Uterus (tissue), 2 donors: ENCODE data around the gene SHH.

Source experiments
- CTCF ChIP-seq, 4 experiments: fragments of 200-600 bp in 2 of 4; fragments of 450-650 bp in 2 of 4; sonication (generic) in 2 of 4; IDR thresholded peaks; one replicate each; pipeline ENCODE4 v1.5.1; 2016 to 2019; ENCODE audit warnings: antibody characterized with exemption in 4 of 4, mild to moderate bottlenecking in 2 of 4, moderate library complexity in 1 of 4
- POLR2A ChIP-seq, 2 donors: fragments of 450-650 bp; IDR thresholded peaks; one replicate each; pipeline ENCODE4 v1.6.1; 2016; ENCODE audit warnings: antibody characterized with exemption in 2 of 2, mild to moderate bottlenecking in 1 of 2, moderate library complexity in 1 of 2

GRCh38 chr7:155840262-155840885 lies 28.1 kb upstream of the SHH start:
- TF ChIP-seq CTCF (IDR thresholded peaks at IDR 0.05) (no peak), POLR2A (IDR thresholded peaks at IDR 0.05) (no peak)
